HG02885 (cell line): Measurements from ENCODE around the gene ADAMTS16.

Experiments
- ATAC-seq: cut with Tn5 transposase; IDR thresholded peaks from one replicate; pipeline ENCODE4 v1.9.1; 2021; ENCODE audit warnings: mild to moderate bottlenecking; ENCODE audit not compliant: unreplicated experiment, poor library complexity

ADAMTS16 gene

GRCh38 chr5:5140479-5141338, 579 bp downstream of the ADAMTS16 start:
- ATAC-seq, result no peak

- no peak for ATAC-seq
Measured at GRCh38 chr5:5141339-5141599, 1.1 kb downstream of the ADAMTS16 start.

- peak; percentile 71 for ATAC-seq
Measured at GRCh38 chr5:5141625-5142525, 1.7 kb downstream of the ADAMTS16 start.

- no peak for ATAC-seq
Measured at GRCh38 chr5:5144441-5144840, 4.3 kb downstream of the ADAMTS16 start.

- ATAC-seq, result no peak
Measured at GRCh38 chr5:5145651-5146529, 5.8 kb downstream of the ADAMTS16 start.

GRCh38 chr5:5146530-5147160, 6.5 kb downstream of the ADAMTS16 start:
- no peak for ATAC-seq

GRCh38 chr5:5149154-5149553, 9.0 kb downstream of the ADAMTS16 start:
- ATAC-seq, result no peak

GRCh38 chr5:5150667-5151066, 10.5 kb downstream of the ADAMTS16 start:
- ATAC-seq, result no peak

GRCh38 chr5:5154733-5155132, 14.6 kb downstream of the ADAMTS16 start:
- ATAC-seq, result no peak

GRCh38 chr5:5155617-5156016, 15.5 kb downstream of the ADAMTS16 start:
- no peak for ATAC-seq

GRCh38 chr5:5156471-5157082, 16.4 kb downstream of the ADAMTS16 start:
- ATAC-seq, result no peak

- no peak for ATAC-seq
Measured at GRCh38 chr5:5158472-5158895, 18.4 kb downstream of the ADAMTS16 start.

GRCh38 chr5:5159282-5160103, 19.4 kb downstream of the ADAMTS16 start:
- no peak for ATAC-seq

GRCh38 chr5:5164163-5164562, 24.0 kb downstream of the ADAMTS16 start:
- no peak for ATAC-seq

GRCh38 chr5:5165541-5166002, 25.4 kb downstream of the ADAMTS16 start:
- no peak for ATAC-seq

- no peak for ATAC-seq
Measured at GRCh38 chr5:5169466-5169865, 29.3 kb downstream of the ADAMTS16 start.

GRCh38 chr5:5178136-5178535, 38.0 kb downstream of the ADAMTS16 start:
- ATAC-seq, result no peak

GRCh38 chr5:5178580-5178979, 38.5 kb downstream of the ADAMTS16 start:
- ATAC-seq, result no peak

GRCh38 chr5:5179079-5179478, 38.9 kb downstream of the ADAMTS16 start:
- no peak for ATAC-seq
